Gastroesophageal sphincter (tissue), 4 donors: ENCODE data around the gene SCAI. TPM values are rescaled to one million over a fixed set of nuclear protein-coding genes. Genes with fewer than 3 reads are reported as not detected.

Source experiments
- ATAC-seq: fragments of 150-250 bp; one replicate; pipeline ENCODE4 v1.9.1; 2016; ENCODE audit warnings: mild to moderate bottlenecking, moderate library complexity
- H3K27ac ChIP-seq, 4 donors: fragments of 200-600 bp; sonication (generic) in 3 of 4; 1 replicate in 3 of 4; 2 replicates in 1 of 4; pipeline ENCODE4 v1.5.1; 2016 to 2019
- H3K27me3 ChIP-seq: fragments of 200-600 bp; sonication (generic); one replicate; pipeline ENCODE4 v1.5.1; 2019
- H3K36me3 ChIP-seq, 2 donors: fragments of 200-600 bp; sonication (generic); one replicate each; pipeline ENCODE4 v1.5.1; 2019; ENCODE audit warnings: control low read depth in 1 of 2
- H3K4me1 ChIP-seq, 3 donors: fragments of 200-600 bp; sonication (generic); 1 replicate in 2 of 3; 2 replicates in 1 of 3; pipeline ENCODE4 v1.5.1; 2016 to 2019; ENCODE audit warnings: control low read depth in 2 of 3
- H3K4me3 ChIP-seq, 2 donors: fragments of 200-600 bp; sonication (generic); one replicate each; pipeline ENCODE4 v1.5.1; 2019; ENCODE audit warnings: mild to moderate bottlenecking in 1 of 2, moderate library complexity in 1 of 2
- H3K9me3 ChIP-seq, 3 donors: fragments of 200-600 bp; sonication (generic); one replicate each; pipeline ENCODE4 v1.5.1; 2017 to 2019; ENCODE audit warnings: control low read depth in 2 of 3
- EP300 ChIP-seq: sonication (generic); formaldehyde crosslinking; IDR thresholded peaks from one replicate; pipeline ENCODE4 v1.6.1; 2017; ENCODE audit warnings: antibody characterized with exemption, mild to moderate bottlenecking
- POLR2A ChIP-seq, 2 donors: fragments of 450-650 bp; IDR thresholded peaks; one replicate each; pipeline ENCODE4 v1.6.1; 2017; ENCODE audit warnings: antibody characterized with exemption in 2 of 2, mild to moderate bottlenecking in 2 of 2, moderate library complexity in 1 of 2
- POLR2AphosphoS5 ChIP-seq: sonication (generic); formaldehyde crosslinking; IDR thresholded peaks from one replicate; pipeline ENCODE4 v1.6.1; 2017; ENCODE audit warnings: antibody characterized with exemption
- WGBS, 2 donors: methylation state at CpG; one replicate each; pipeline ENCODE4 v1.1.5; 2018; ENCODE audit warnings: low coverage in 1 of 2; 5-methylcytosine and 5-hydroxymethylcytosine counted together
- total RNA-seq, 4 donors: library from RNA; depleted of rRNA; stranded (reverse); fragments of >200 nt; gene quantifications; one replicate each; pipeline ENCODE4 v1.1.0, GENCODE V29; 2016
- TF ChIP-seq, protein P1 (sequence below), 4 experiments: fragments of 200-600 bp in 2 of 4; fragments of 450-650 bp in 2 of 4; sonication (generic) in 1 of 4; IDR thresholded peaks; one replicate each; pipeline ENCODE4 v1.5.1; 2017 to 2019; ENCODE audit warnings: antibody characterized with exemption in 4 of 4, mild to moderate bottlenecking in 2 of 4, moderate library complexity in 2 of 4

The SCAI gene
- total RNA-seq = 10 to 100 TPM in 1 of 4 donors, 1 to 10 TPM in 3; 6.9 to 15.9 (median 7.7) TPM

DNA sequence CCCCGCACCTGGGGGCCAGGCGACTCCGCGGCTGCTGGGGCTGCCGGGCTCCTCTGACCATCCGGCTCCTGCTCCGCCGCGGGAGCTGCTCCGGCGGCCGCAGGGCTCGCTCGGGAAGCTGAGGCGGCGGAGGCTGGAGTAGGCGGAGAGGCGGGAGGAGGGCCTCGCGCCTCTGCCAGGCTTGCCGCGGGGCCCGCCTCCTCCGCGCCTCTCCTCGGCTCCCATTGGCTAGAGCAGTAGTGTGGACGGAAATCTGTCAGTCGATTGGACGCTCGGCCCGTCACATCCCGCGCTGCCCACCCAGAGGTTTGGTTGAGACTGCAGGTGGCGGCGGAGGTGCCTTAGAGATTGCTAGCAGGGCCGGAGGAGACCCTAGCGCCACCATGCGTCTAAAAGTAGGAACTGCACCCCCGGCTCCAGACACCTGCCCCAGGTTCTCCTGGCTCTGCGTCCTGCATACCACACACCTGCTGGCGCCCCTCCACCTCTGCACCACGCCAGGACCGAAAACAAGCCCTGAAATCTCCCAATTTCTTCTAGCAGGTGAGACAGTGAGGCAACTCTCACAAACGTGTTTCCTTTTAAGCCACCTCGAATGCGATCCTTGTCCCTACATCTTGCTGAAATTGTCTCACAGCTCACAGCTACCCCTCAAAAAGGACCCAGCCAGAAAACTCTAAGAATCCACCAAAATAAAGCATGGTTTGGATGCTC is at the start of gene SCAI:
TSS of gene SCAI (minus strand) at position 152 of the 714 bp plus-strand sequence. CDS start at position 61, 91 bp downstream.
- peak in 1 of 2 donors; percentile 22 for TF ChIP-seq POLR2A (IDR thresholded peaks at IDR 0.05)
- TF ChIP-seq, protein P1, sequence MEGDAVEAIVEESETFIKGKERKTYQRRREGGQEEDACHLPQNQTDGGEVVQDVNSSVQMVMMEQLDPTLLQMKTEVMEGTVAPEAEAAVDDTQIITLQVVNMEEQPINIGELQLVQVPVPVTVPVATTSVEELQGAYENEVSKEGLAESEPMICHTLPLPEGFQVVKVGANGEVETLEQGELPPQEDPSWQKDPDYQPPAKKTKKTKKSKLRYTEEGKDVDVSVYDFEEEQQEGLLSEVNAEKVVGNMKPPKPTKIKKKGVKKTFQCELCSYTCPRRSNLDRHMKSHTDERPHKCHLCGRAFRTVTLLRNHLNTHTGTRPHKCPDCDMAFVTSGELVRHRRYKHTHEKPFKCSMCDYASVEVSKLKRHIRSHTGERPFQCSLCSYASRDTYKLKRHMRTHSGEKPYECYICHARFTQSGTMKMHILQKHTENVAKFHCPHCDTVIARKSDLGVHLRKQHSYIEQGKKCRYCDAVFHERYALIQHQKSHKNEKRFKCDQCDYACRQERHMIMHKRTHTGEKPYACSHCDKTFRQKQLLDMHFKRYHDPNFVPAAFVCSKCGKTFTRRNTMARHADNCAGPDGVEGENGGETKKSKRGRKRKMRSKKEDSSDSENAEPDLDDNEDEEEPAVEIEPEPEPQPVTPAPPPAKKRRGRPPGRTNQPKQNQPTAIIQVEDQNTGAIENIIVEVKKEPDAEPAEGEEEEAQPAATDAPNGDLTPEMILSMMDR (IDR thresholded peaks at IDR 0.05) = peak; percentile 98 to 100 (median 100)
- TF ChIP-seq POLR2AphosphoS5 = peak; percentile 25
- TF ChIP-seq EP300 = no peak
- Histone ChIP-seq H3K36me3 (peaks cover 0 to 15% of the 10 kb centered on the region in 2 donors), H3K4me3 (peak within 1 kb of the TSS; percentile 84 to 96), H3K9me3 (no peaks in the 10 kb centered on the region), H3K27me3 (no peaks in the 10 kb centered on the region), H3K4me1 (peaks cover 0 to 50% (median 3%) of the 10 kb centered on the region in 3 donors), H3K27ac (peak within 1 kb of the TSS; percentile 26 to 88 (median 85))
- peak; percentile 100 for ATAC-seq
- 0 to 6% methylated on average over 3 to 5 of the region's 46 CpGs for WGBS, 2 donors

- peaks cover 3 to 49% (median 19%) of the 10 kb centered on the region in 3 donors for H3K4me1 ChIP-seq
- H3K4me3 ChIP-seq = peak overlapping the region; percentile 72 to 99
- no peaks in the 10 kb centered on the region for H3K36me3 ChIP-seq
- no peak for TF ChIP-seq EP300
- TF ChIP-seq POLR2AphosphoS5 = no peak
- TF ChIP-seq, protein P1 (IDR thresholded peaks at IDR 0.05) = no peak
- TF ChIP-seq POLR2A (IDR thresholded peaks at IDR 0.05) = no peak
- peak overlapping the region; percentile 49 to 98 (median 96) for H3K27ac ChIP-seq
- no peaks in the 10 kb centered on the region for H3K9me3 ChIP-seq
- ATAC-seq = no peak
- H3K27me3 ChIP-seq = no peaks in the 10 kb centered on the region
- WGBS, 2 donors = 50 to 56% methylated on average over 4 to 14 of the region's 14 CpGs
These were observed 47.1 kb upstream of the SCAI start for GRCh38 chr9:125190361-125190801.

DNA sequence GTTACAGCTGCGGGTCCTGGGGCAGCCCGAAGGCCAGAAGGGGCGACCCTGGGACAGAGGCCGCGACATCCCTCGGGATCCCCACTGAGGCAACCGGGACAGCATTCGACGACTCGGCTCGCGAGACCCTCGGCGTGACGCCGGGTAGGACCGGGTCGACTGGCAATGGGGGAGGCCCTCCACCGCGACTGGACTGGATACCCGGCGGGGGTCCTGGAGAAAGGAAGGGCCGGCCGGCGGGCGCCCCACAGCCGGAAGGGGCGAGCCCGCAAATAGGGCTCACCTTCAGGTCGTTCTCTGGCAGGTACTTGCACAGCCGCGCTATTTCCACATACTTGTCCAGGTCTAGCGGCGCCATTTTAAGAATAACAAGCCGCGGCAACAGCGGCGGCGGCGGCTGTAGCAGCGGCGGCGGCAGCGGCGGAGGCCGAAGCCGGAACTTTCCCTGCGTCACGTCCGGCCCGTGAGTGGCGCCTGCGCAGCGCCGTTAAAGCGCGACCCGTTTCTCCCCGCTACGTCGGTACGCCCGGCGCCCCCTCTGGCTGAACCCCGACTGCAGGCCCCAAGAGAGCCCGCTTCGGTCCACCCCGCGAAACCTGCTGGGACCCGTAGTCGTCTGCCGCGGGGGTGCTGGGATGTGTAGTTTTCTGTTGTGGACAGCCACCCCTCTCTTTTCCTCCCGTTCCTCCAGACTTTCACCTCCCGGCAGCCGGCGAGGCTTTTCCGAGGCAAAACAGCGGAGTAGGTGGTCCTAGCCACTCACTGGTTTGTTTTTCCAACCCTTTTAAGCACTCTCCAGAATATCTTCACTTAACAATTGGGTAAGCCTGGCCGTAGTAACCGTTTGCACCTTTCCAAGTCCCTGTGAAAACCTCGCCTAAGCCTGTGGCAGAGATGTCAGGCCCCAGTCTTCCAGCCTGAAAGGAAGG is 46.3 kb upstream of the SCAI start, which contains the start of gene PPP6C:
TSS of gene PPP6C (minus strand) at position 443 of the 929 bp plus-strand sequence. CDS start at position 358, 85 bp downstream.
- Histone ChIP-seq H3K4me1 (peaks cover 3 to 56% (median 19%) of the 10 kb centered on the region in 3 donors), H3K27ac (peak within 1 kb of the TSS; percentile 86 to 98 (median 96)), H3K27me3 (no peaks in the 10 kb centered on the region), H3K9me3 (no peaks in the 10 kb centered on the region), H3K36me3 (no peaks in the 10 kb centered on the region), H3K4me3 (peak within 1 kb of the TSS; percentile 72 to 99)
- 0% methylated on average over 8 of the region's 82 CpGs for WGBS, 2 donors
- TF ChIP-seq, protein P1 (IDR thresholded peaks at IDR 0.05) = peak in 3 of 4 experiments; percentile 70 to 76 (median 73)
- TF ChIP-seq POLR2A (IDR thresholded peaks at IDR 0.05) = peak; percentile 81 to 85
- TF ChIP-seq EP300 = no peak
- peak; percentile 91 for TF ChIP-seq POLR2AphosphoS5
- peak; percentile 99 for ATAC-seq

DNA sequence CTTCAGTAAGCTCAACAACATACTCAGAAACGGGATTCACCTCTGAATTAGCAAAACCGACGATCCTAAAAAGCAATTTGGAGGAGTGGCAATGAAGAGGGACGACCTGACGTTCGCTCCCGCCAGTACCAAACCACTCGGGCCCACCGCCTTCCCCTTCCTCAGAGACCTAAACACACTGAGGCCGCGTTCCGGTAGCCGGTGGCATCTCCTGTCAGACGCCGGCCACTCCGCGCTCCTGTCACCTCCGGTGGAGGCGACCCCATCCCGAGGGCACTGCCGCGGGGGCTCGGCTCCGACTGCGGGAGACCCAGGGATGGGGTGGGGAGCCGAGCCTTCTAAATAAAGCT is 45.7 kb upstream of the SCAI start:
- Histone ChIP-seq H3K36me3 (no peaks in the 10 kb centered on the region), H3K27me3 (no peaks in the 10 kb centered on the region), H3K27ac (peak overlapping the region; percentile 86 to 98 (median 96)), H3K9me3 (no peaks in the 10 kb centered on the region), H3K4me1 (peaks cover 3 to 63% (median 20%) of the 10 kb centered on the region in 3 donors), H3K4me3 (peak overlapping the region; percentile 72 to 99)
- TF ChIP-seq POLR2A (IDR thresholded peaks at IDR 0.05) = no peak
- TF ChIP-seq, protein P1 (IDR thresholded peaks at IDR 0.05) = no peak
- no peak for TF ChIP-seq POLR2AphosphoS5
- no peak for TF ChIP-seq EP300
- WGBS, 2 donors = 0% methylated on average over 9 to 10 of the region's 26 CpGs
- ATAC-seq = no peak
